Spinal cord (tissue), 10 donors: Measurements from ENCODE around the gene KRT79. TPM values are rescaled to one million over a fixed set of nuclear protein-coding genes. Genes with fewer than 3 reads are reported as not detected.

Source experiments
- DNase-seq, 6 donors: peaks; one replicate each; pipeline versions ENCODE4 v3.0.0 to v3.0.0-alpha.2; 2013 to 2015; ENCODE audit warnings: low spot score in 6 of 6, low read depth in 4 of 6
- H3K27ac ChIP-seq: one replicate; pipeline ENCODE4 v1.5.1; 2013; ENCODE audit warnings: low read depth, low read length, control low read depth
- H3K27me3 ChIP-seq: one replicate; pipeline ENCODE4 v1.6.1; 2013; ENCODE audit warnings: low read length; ENCODE audit not compliant: control insufficient read depth, insufficient read depth
- H3K36me3 ChIP-seq: one replicate; pipeline ENCODE4 v1.6.1; 2013; ENCODE audit warnings: low read length; ENCODE audit not compliant: control insufficient read depth, insufficient read depth
- H3K4me1 ChIP-seq: one replicate; pipeline ENCODE4 v1.6.1; 2013; ENCODE audit warnings: low read length; ENCODE audit not compliant: control insufficient read depth, insufficient read depth
- H3K4me3 ChIP-seq: one replicate; pipeline ENCODE4 v1.5.1; 2013; ENCODE audit warnings: low read depth, low read length, control low read depth
- H3K9me3 ChIP-seq: one replicate; pipeline ENCODE4 v1.6.1; 2013; ENCODE audit warnings: low read length; ENCODE audit not compliant: control insufficient read depth, insufficient read depth
- WGBS: methylation state at CpG from one replicate; pipeline ENCODE4 v1.1.5; 2013; ENCODE audit warnings: missing lambda C conversion rate; ENCODE audit not compliant: insufficient coverage; 5-methylcytosine and 5-hydroxymethylcytosine counted together
- polyA plus RNA-seq, 2 donors: library from polyadenylated mRNA; unstranded; fragments of 120-200 nt; gene quantifications; one replicate each; pipeline ENCODE4 v1.2.1, GENCODE V29; 2013; ENCODE audit not compliant: insufficient read length in 2 of 2
- total RNA-seq, 2 donors: library from RNA; depleted of rRNA in 1 of 2; stranded (reverse); fragments of 120-200 nt in 1 of 2; fragments of >200 nt in 1 of 2; gene quantifications; one replicate each; pipeline versions ENCODE4 v1.2.3 to v1.2.4, GENCODE V29; 2013 to 2014
- donor health status: healthy.

KRT79 gene
- total and polyA plus RNA-seq, 4 donors = 0.10 to 1.4 (median 0.83) TPM

DNA sequence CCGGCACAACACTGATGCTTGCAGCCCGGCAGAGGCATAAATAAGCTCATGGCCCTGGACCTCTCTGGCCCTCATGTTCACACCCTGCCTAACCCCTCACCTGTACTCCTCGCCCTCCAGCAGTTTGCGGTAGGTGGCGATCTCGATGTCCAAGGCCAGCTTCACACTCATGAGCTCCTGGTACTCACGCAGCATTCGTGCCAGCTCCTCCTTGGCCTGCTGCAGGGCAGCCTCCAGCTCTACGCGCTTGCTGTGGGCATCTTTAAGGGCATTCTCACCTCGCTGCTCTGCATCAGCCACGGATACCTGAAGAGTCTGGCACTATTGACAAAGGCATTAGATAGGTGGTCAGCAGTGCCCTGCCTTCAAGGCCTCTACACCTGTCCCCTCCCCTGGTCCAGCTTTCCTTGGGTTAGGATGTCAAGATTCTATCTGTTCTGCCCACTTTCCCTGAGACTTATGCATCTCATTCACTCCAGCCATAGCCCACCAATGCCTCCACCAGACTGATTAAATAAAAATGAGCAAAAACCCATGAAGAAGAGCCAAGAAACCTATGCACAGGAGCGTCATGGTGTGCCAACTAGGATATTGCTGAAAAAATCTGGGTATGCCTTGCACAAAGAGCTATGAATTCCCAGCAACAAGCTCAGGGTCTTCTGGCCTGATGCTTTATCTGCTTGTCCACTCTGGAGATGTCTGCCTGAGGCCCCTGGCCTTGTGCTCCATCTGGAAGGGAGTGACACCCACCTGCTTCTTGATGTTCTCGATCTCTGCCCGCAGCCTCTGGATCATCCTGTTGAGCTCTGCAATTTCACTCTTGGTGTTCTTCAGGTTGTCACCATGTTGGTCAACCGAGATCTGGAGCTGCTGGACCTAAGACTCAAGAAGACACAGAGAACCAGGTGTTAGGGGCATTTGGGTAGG is 26.3 kb downstream of the KRT79 start:
- Histone ChIP-seq H3K36me3 (no peaks in the 10 kb centered on the region), H3K27ac (no peak overlapping the region), H3K4me1 (peaks cover 8% of the 10 kb centered on the region), H3K4me3 (no peak overlapping the region), H3K9me3 (no peaks in the 10 kb centered on the region), H3K27me3 (no peaks in the 10 kb centered on the region)
- WGBS = 86% methylated on average over 16 of the region's 16 CpGs
- no peak for DNase-seq

- Histone ChIP-seq H3K4me1 (peaks cover 8% of the 10 kb centered on the region), H3K27me3 (no peaks in the 10 kb centered on the region), H3K9me3 (no peaks in the 10 kb centered on the region), H3K36me3 (no peaks in the 10 kb centered on the region), H3K4me3 (no peak overlapping the region), H3K27ac (no peak overlapping the region)
- WGBS = 40% methylated on average over 9 of the region's 11 CpGs
- no peak for DNase-seq
Observed at GRCh38 chr12:52806821-52807543, 27.1 kb downstream of the KRT79 start.

DNA sequence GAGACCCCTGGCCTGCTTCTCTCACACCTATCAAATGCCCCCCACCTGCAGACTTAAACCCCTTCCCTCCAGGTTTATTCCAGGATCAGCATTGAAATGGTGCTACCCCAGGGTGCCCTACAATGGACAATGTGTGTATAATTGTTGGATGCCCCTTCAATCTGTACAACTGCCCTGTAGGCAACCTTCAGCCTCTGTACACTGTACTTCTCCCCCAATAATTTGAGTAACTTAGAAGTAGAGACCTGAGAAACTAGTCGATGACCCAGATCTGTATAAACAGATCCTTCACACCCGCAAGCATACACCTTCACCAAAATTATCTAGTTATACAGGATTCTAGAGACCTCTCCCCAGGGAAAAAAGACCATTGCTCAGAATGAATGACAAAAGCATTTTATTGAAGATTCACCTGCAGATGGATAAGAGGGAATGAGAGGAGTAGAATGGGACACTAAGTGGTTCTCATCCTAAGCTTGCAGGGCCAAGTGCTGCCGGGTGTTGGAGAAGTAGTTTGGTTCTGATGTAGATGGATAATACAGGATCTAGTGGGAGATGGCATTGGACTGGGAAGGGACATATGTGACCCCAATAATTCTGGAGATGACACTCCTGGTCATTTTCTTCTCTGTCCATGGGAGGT is 27.8 kb downstream of the KRT79 start:
- DNase-seq = no peak
- H3K27me3 ChIP-seq = no peaks in the 10 kb centered on the region
- no peak overlapping the region for H3K27ac ChIP-seq
- WGBS = 96% methylated on average over 2 of the region's 3 CpGs
- no peaks in the 10 kb centered on the region for H3K36me3 ChIP-seq
- H3K4me3 ChIP-seq = no peak overlapping the region
- H3K4me1 ChIP-seq = peaks cover 8% of the 10 kb centered on the region
- H3K9me3 ChIP-seq = no peaks in the 10 kb centered on the region

- H3K27ac ChIP-seq = no peak overlapping the region
- H3K27me3 ChIP-seq = no peaks in the 10 kb centered on the region
- peaks cover 8% of the 10 kb centered on the region for H3K4me1 ChIP-seq
- 92% methylated on average over 2 of the region's 3 CpGs for WGBS
- H3K36me3 ChIP-seq = no peaks in the 10 kb centered on the region
- DNase-seq = no peak
- H3K4me3 ChIP-seq = no peak overlapping the region
- no peaks in the 10 kb centered on the region for H3K9me3 ChIP-seq
Observed at GRCh38 chr12:52805739-52806138, 28.4 kb downstream of the KRT79 start.

- DNase-seq = no peak
- H3K4me1 ChIP-seq = peaks cover 8% of the 10 kb centered on the region
- H3K27ac ChIP-seq = no peak overlapping the region
- no peaks in the 10 kb centered on the region for H3K27me3 ChIP-seq
- no peaks in the 10 kb centered on the region for H3K36me3 ChIP-seq
- 33% methylated on average over 1 of the region's 1 CpG for WGBS
- no peaks in the 10 kb centered on the region for H3K9me3 ChIP-seq
- no peak overlapping the region for H3K4me3 ChIP-seq
Observed at GRCh38 chr12:52805000-52805399, 29.1 kb downstream of the KRT79 start.

DNA sequence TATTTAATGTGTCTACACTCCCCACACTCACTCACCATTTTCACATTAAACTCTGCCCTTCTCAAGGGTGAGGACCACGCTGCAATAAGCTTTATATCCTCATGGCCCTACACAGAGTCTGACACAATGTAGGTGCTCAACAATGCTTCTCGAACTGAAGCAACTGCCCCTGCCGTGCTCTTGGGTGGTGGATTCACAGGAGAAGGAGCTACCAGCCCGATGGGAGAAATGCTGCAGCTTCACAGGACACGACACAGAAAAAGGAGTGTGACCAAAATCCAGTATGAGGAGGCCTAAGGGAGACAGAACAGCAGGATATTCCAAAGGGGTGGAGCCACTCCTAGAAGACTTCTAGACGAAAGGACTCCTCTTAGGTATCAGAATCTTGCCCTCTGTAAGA is 31.7 kb downstream of the KRT79 start:
- Histone ChIP-seq H3K4me3 (no peak overlapping the region), H3K36me3 (no peaks in the 10 kb centered on the region)
- 72% methylated on average over 6 of the region's 6 CpGs for WGBS

DNA sequence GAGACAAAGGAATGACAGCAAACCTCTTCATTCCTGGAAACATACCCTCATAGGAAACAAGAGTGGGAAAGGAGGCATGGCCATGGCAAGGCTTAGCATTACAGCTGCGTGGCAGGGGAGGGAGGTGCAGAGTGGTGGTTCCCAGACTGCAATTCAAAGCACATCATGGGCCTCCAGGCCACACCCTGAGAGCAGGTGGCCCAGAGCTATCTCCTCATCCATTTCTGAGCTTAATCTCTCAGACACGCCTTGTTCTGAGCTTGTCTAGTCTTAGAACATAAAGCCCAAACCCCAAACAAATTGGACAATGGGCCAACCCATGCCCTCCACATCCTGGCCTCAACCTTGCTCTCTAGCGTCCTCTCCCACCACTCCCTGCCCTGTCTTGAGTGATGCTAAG is 32.3 kb downstream of the KRT79 start:
- no peaks in the 10 kb centered on the region for H3K27me3 ChIP-seq
- no peak overlapping the region for H3K4me3 ChIP-seq
- no peak overlapping the region for H3K27ac ChIP-seq
- H3K9me3 ChIP-seq = no peaks in the 10 kb centered on the region
- no peak for DNase-seq
- H3K4me1 ChIP-seq = peaks cover 8% of the 10 kb centered on the region
- no peaks in the 10 kb centered on the region for H3K36me3 ChIP-seq
- 69% methylated on average over 2 of the region's 3 CpGs for WGBS

More for the DNA sequence above, 31.7 kb downstream of the KRT79 start:
- no peak for DNase-seq
- no peaks in the 10 kb centered on the region for H3K27me3 ChIP-seq
- H3K9me3 ChIP-seq = no peaks in the 10 kb centered on the region
- H3K4me1 ChIP-seq = peaks cover 8% of the 10 kb centered on the region
- no peak overlapping the region for H3K27ac ChIP-seq

DNA sequence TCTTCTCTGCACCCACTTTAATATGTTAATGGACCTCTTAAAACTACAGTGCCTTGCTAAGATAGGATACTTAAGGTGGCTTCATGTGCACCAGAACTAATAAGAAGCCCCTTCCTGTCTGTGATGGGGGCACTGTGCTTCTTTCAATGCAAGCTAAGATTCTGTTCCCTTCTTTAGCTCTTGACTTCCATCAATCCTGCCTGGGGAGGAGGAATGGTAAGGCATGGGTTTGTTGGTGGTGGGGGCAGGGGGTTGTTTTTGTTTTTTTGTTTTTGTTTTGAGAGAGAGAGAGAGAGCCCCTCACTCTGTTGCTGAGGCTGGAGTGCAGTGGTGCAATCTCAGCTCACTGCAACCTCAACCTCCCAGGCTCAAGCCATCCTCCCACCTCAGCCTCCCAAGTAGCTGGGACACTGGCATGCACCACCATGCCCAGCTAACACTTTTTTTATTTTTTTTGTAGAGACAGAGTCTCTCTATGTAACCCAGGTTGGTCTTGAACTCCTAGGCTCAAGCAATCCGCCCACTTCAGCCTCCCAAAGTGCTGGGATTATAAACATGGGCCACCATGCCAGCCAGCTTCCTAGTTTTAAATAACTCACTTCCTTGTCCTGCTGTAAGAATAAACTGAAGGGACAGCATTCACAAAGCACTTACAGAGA is 33.7 kb downstream of the KRT79 start:
- Histone ChIP-seq H3K27me3 (no peaks in the 10 kb centered on the region), H3K4me3 (no peak overlapping the region), H3K36me3 (no peaks in the 10 kb centered on the region), H3K27ac (no peak overlapping the region), H3K9me3 (no peaks in the 10 kb centered on the region), H3K4me1 (peaks cover 6% of the 10 kb centered on the region)
- no CpG with 5 or more reads among the region's 1 CpG for WGBS
- no peak for DNase-seq

DNA sequence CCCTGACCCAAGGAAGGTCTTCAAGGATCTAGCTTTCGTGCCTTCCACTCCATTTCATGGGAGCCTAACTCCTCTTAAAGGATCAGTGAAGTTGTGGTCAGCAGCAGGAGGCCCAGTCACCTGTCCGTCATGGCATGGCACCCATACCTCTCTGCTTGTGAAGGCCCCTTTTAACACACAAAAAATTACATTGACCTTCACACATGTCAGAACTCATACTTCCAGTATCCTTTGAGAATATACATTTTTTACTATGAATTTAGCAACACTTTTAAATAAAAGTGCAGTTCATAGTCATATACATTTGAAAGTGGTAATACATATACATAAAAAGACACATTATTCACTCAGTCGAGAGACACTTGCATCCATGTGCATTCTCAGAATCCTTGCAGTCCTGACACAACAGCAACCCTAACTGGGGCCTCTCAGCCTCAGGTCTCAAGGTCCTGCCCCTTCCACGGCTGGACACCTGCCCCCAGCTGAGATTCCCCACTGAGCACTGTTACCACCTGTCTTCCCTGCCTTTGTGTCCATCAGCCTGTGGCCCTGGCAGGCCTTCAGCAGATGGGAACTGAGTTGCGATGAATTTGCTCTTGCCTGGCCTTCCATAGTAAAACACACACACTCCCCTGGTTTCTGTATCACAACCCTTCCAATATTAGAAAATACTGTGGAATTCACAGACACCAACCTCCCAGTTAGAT is 34.5 kb downstream of the KRT79 start:
- H3K4me1 ChIP-seq = peaks cover 3% of the 10 kb centered on the region
- no peaks in the 10 kb centered on the region for H3K9me3 ChIP-seq
- 71% methylated on average over 5 of the region's 5 CpGs for WGBS
- H3K4me3 ChIP-seq = no peak overlapping the region
- H3K36me3 ChIP-seq = no peaks in the 10 kb centered on the region
- no peaks in the 10 kb centered on the region for H3K27me3 ChIP-seq
- no peak for DNase-seq
- H3K27ac ChIP-seq = no peak overlapping the region
